ENCODE data around the gene PMFBP1.

- TF ChIP-seq POLR2A (IDR thresholded peaks at IDR 0.05), result no peak
- TF ChIP-seq CTCF (IDR thresholded peaks at IDR 0.05), result no peak
Measured at GRCh38 chr16:72113616-72113945, 58.4 kb downstream of the PMFBP1 start.

All from adrenal gland (tissue), 5 donors.